ENCODE measurements around the gene P2RX3.

Gene P2RX3

GRCh38 chr11:57376095-57377090 is 38.2 kb downstream of the P2RX3 start:
- Mint-ChIP-seq H3K4me1 (no peaks in the 10 kb centered on the region), H3K4me3 (no peak overlapping the region), H3K27me3 (peaks cover 14% of the 10 kb centered on the region), H3K9me3 (no peaks in the 10 kb centered on the region), H3K36me3 (ENCODE audit: low read depth) (no peaks in the 10 kb centered on the region), H3K27ac (no peak overlapping the region)
- ATAC-seq (no peak), DNase-seq (no peak)

- Mint-ChIP-seq H3K27me3 (peaks cover 14% of the 10 kb centered on the region), H3K36me3 (ENCODE audit: low read depth) (no peaks in the 10 kb centered on the region), H3K9me3 (no peaks in the 10 kb centered on the region), H3K4me1 (no peaks in the 10 kb centered on the region), H3K4me3 (no peak overlapping the region), H3K27ac (no peak overlapping the region)
- DNase-seq (no peak), ATAC-seq (no peak)
Measured at GRCh38 chr11:57377107-57377506, 39.0 kb downstream of the P2RX3 start.

GRCh38 chr11:57378186-57378585 is 40.0 kb downstream of the P2RX3 start:
- DNase-seq (no peak), ATAC-seq (no peak)
- Mint-ChIP-seq H3K27ac (no peak overlapping the region), H3K4me3 (no peak overlapping the region), H3K27me3 (peaks cover 16% of the 10 kb centered on the region), H3K4me1 (no peaks in the 10 kb centered on the region), H3K9me3 (no peaks in the 10 kb centered on the region), H3K36me3 (ENCODE audit: low read depth) (no peaks in the 10 kb centered on the region)

GRCh38 chr11:57379732-57380131 is 41.6 kb downstream of the P2RX3 start:
- no peak overlapping the region for H3K27ac Mint-ChIP-seq
- no peaks in the 10 kb centered on the region for H3K36me3 Mint-ChIP-seq (ENCODE audit: low read depth)
- H3K4me3 Mint-ChIP-seq, result no peak overlapping the region
- no peak for DNase-seq
- H3K27me3 Mint-ChIP-seq, result peaks cover 16% of the 10 kb centered on the region
- no peaks in the 10 kb centered on the region for H3K4me1 Mint-ChIP-seq
- H3K9me3 Mint-ChIP-seq, result no peaks in the 10 kb centered on the region
- no peak for ATAC-seq

GRCh38 chr11:57380975-57381374 is 42.8 kb downstream of the P2RX3 start, which contains the start of gene PRG3:
Gene PRG3 (minus strand): TSS chr11:57381150. CDS start chr11:57380708, 442 bp downstream.
- no peaks in the 10 kb centered on the region for H3K4me1 Mint-ChIP-seq
- no peaks in the 10 kb centered on the region for H3K9me3 Mint-ChIP-seq
- DNase-seq (no peak), ATAC-seq (no peak)
- no peaks in the 10 kb centered on the region for H3K36me3 Mint-ChIP-seq (ENCODE audit: low read depth)
- no peak within 1 kb of the TSS for H3K27ac Mint-ChIP-seq
- peaks cover 17% of the 10 kb centered on the region for H3K27me3 Mint-ChIP-seq
- H3K4me3 Mint-ChIP-seq, result no peak within 1 kb of the TSS

- H3K9me3 Mint-ChIP-seq, result no peaks in the 10 kb centered on the region
- no peak overlapping the region for H3K27ac Mint-ChIP-seq
- H3K4me1 Mint-ChIP-seq, result no peaks in the 10 kb centered on the region
- H3K4me3 Mint-ChIP-seq, result no peak overlapping the region
- no peak for DNase-seq
- H3K36me3 Mint-ChIP-seq (ENCODE audit: low read depth), result no peaks in the 10 kb centered on the region
- peaks cover 5% of the 10 kb centered on the region for H3K27me3 Mint-ChIP-seq
- no peak for ATAC-seq
Measured at GRCh38 chr11:57386178-57386940, 48.2 kb downstream of the P2RX3 start.

- no peak for DNase-seq
- Mint-ChIP-seq H3K27ac (no peak overlapping the region), H3K36me3 (ENCODE audit: low read depth) (no peaks in the 10 kb centered on the region), H3K27me3 (peaks cover 5% of the 10 kb centered on the region), H3K4me3 (no peak overlapping the region), H3K9me3 (no peaks in the 10 kb centered on the region), H3K4me1 (no peaks in the 10 kb centered on the region)
- no peak for ATAC-seq
Measured at GRCh38 chr11:57387289-57388030, 49.3 kb downstream of the P2RX3 start.

- H3K27me3 Mint-ChIP-seq, result peaks cover 2% of the 10 kb centered on the region
- ATAC-seq (no peak), DNase-seq (no peak)
- no peak within 1 kb of the TSS for H3K27ac Mint-ChIP-seq
- no peaks in the 10 kb centered on the region for H3K9me3 Mint-ChIP-seq
- H3K36me3 Mint-ChIP-seq (ENCODE audit: low read depth), result no peaks in the 10 kb centered on the region
- H3K4me1 Mint-ChIP-seq, result no peaks in the 10 kb centered on the region
- H3K4me3 Mint-ChIP-seq, result no peak within 1 kb of the TSS
Measured at GRCh38 chr11:57390535-57390934, 52.4 kb downstream of the P2RX3 start, which contains the start of gene PRG2. Gene PRG2 (minus strand): TSS chr11:57390650. CDS start chr11:57389944, 706 bp downstream.

- no peak for DNase-seq
- no peaks in the 10 kb centered on the region for H3K36me3 Mint-ChIP-seq (ENCODE audit: low read depth)
- no peak for ATAC-seq
- H3K27me3 Mint-ChIP-seq, result peaks cover 2% of the 10 kb centered on the region
- H3K9me3 Mint-ChIP-seq, result no peaks in the 10 kb centered on the region
- no peak overlapping the region for H3K27ac Mint-ChIP-seq
- no peaks in the 10 kb centered on the region for H3K4me1 Mint-ChIP-seq
- no peak overlapping the region for H3K4me3 Mint-ChIP-seq
Measured at GRCh38 chr11:57391111-57391510, 53.0 kb downstream of the P2RX3 start.

- DNase-seq (no peak), ATAC-seq (no peak)
- Mint-ChIP-seq H3K4me3 (no peak overlapping the region), H3K4me1 (no peaks in the 10 kb centered on the region), H3K9me3 (no peaks in the 10 kb centered on the region), H3K36me3 (ENCODE audit: low read depth) (no peaks in the 10 kb centered on the region), H3K27ac (no peak overlapping the region), H3K27me3 (peaks cover 1% of the 10 kb centered on the region)
Measured at GRCh38 chr11:57391539-57391938, 53.4 kb downstream of the P2RX3 start.

GRCh38 chr11:57392066-57392762 is 54.1 kb downstream of the P2RX3 start:
- Mint-ChIP-seq H3K27ac (no peak overlapping the region), H3K27me3 (no peaks in the 10 kb centered on the region), H3K9me3 (no peaks in the 10 kb centered on the region), H3K36me3 (ENCODE audit: low read depth) (no peaks in the 10 kb centered on the region), H3K4me3 (no peak overlapping the region), H3K4me1 (no peaks in the 10 kb centered on the region)
- ATAC-seq (no peak), DNase-seq (no peak)

GRCh38 chr11:57392763-57393105 is 54.6 kb downstream of the P2RX3 start:
- no peaks in the 10 kb centered on the region for H3K9me3 Mint-ChIP-seq
- H3K4me3 Mint-ChIP-seq, result no peak overlapping the region
- no peaks in the 10 kb centered on the region for H3K36me3 Mint-ChIP-seq (ENCODE audit: low read depth)
- no peaks in the 10 kb centered on the region for H3K4me1 Mint-ChIP-seq
- no peak for DNase-seq
- H3K27me3 Mint-ChIP-seq, result no peaks in the 10 kb centered on the region
- no peak for ATAC-seq
- H3K27ac Mint-ChIP-seq, result no peak overlapping the region

GRCh38 chr11:57394203-57394965 is 56.2 kb downstream of the P2RX3 start:
- Mint-ChIP-seq H3K4me3 (no peak overlapping the region), H3K27me3 (no peaks in the 10 kb centered on the region), H3K36me3 (ENCODE audit: low read depth) (no peaks in the 10 kb centered on the region), H3K4me1 (no peaks in the 10 kb centered on the region), H3K9me3 (no peaks in the 10 kb centered on the region), H3K27ac (no peak overlapping the region)
- no peak for DNase-seq
- ATAC-seq, result no peak
